Measurements from ENCODE around the gene PRKCE.

DNA sequence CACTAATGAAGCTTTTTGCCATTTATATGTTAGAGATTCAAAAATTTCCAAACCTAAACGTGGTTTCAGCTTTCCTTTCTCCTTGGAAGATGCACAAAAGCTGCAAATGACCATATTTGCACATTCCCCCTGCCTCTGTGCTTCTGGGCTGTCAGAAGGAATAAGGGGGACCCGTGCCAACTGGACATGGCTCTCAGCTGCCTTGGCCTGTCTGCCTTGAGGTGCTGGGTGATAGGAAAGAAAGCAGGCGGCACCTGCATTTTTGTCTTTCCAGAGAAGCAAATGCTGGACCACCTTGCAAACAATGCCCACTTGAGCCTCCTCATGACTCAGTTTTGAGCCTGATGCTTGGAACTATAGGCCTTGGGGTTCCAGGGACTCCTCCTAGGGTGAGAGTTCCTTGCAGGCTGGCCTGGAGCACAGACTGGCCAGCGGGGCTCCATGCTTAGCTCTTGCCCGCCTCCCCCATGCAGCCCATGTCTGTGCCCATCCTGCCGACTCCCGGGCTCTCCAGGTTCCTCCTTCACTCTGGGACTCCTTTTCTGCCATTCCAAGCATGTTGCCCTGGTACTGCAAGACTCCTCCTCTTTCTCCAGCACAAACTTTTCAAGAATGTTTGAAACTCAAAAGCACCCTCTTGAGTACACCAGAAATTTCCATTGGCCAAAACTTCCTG lies 536.7 kb downstream of the PRKCE start:
- TF ChIP-seq POLR2AphosphoS5 (IDR thresholded peaks at IDR 0.05; ENCODE audit: borderline replicate concordance, low read depth, low read length) = no peak
- TF ChIP-seq EZH2 (IDR thresholded peaks at IDR 0.05) = no peak
